ENCODE data around the gene TGFB1.

Gene TGFB1

DNA sequence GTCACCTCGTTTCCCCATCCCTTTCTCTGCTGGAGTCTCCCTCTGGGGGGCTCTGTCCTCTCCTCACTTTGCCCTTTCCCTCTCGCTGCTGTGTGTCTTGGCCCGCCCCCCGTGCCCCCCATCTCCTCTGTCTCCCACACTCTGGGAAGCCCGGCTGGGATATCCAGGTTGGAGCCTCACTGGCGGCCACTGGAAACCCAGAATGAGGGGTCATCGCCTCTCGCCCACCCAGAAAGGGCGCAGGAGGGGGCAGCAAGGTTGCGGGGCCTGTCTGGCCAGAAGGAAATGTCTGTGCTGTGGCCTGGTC lies 28.1 kb downstream of the TGFB1 start:
- Histone ChIP-seq H3K36me3 (ENCODE audit: insufficient read depth, low read length) (no peaks in the 10 kb centered on the region), H3K9me3 (ENCODE audit: control insufficient read depth, insufficient read depth, low read length) (no peaks in the 10 kb centered on the region), H3K4me1 (ENCODE audit: insufficient read depth, low read length) (peaks cover 58% of the 10 kb centered on the region), H3K9ac (ENCODE audit: low read depth, low read length) (peak overlapping the region; percentile 44; the same call in 1 of the 2 replicates)

GRCh38 chr19:41324921-41325639 lies 28.6 kb downstream of the TGFB1 start:
- Histone ChIP-seq H3K9me3 (ENCODE audit: control insufficient read depth, insufficient read depth, low read length) (no peaks in the 10 kb centered on the region), H3K4me1 (ENCODE audit: insufficient read depth, low read length) (peaks cover 58% of the 10 kb centered on the region), H3K36me3 (ENCODE audit: insufficient read depth, low read length) (no peaks in the 10 kb centered on the region), H3K9ac (ENCODE audit: low read depth, low read length) (peak overlapping the region; percentile 44)

- no peaks in the 10 kb centered on the region for H3K9me3 ChIP-seq (ENCODE audit: control insufficient read depth, insufficient read depth, low read length)
- H3K9ac ChIP-seq (ENCODE audit: low read depth, low read length): peak overlapping the region; percentile 44
- peaks cover 58% of the 10 kb centered on the region for H3K4me1 ChIP-seq (ENCODE audit: insufficient read depth, low read length)
- H3K36me3 ChIP-seq (ENCODE audit: insufficient read depth, low read length): no peaks in the 10 kb centered on the region
Observed at GRCh38 chr19:41324231-41324702, 29.5 kb downstream of the TGFB1 start.

DNA sequence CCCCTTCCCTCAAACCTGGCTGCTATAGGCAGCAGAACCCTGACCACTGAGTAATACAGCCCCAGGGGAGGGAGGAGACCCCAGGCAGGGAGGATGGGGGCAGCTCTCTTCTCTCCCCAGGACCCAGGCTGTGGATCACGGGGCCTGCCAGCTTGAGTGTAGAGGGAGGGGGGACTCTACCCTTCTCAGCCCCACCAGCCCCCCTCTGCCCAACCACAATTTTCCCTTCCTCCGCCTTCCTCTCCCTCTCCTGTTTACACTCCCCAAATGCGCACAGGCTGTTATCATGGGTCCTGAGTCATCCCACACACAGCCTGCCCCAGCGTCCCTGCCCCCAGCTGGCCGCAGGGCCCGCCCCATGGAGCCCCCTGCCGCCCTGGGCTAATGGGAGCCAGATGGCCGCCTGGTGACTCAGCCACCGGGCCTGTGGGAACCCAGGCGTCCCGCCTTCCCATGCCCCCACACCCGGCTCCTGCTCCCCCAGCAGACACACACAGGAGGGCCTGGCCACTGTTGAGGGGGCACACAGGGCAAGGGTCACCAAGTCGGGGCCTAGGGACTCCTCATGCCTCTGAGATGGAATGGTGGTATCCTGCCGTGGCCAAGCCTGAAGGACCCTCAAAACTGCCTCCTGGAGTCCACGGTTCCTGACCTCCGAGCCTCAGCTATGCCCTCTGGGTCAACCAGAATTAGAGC lies 30.1 kb downstream of the TGFB1 start:
- H3K9ac ChIP-seq (ENCODE audit: low read depth, low read length): no peak overlapping the region
- no peaks in the 10 kb centered on the region for H3K36me3 ChIP-seq (ENCODE audit: insufficient read depth, low read length)

DNA sequence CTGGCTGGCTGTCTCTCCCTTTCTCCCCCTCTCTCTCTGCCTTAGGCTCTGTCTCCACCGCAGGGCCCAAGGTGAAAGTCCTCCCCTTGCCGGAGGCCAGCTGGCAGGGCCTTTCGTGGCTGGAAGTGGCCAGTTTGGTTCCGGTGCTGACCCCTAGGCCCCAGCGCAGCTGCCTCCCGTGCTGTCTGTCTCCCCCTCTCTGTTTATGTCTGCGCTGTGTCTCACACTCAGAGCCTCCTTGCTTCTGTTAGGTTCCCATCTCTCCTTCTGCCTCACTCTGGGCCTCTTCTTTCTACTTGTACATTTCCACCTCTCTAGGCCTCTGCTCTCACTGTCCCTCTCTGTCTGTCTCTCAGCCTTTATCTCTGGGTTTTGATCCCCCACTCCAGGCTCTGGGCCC lies 30.7 kb downstream of the TGFB1 start:
- H3K36me3 ChIP-seq (ENCODE audit: insufficient read depth, low read length): no peaks in the 10 kb centered on the region
- no peaks in the 10 kb centered on the region for H3K9me3 ChIP-seq (ENCODE audit: control insufficient read depth, insufficient read depth, low read length)
- no peak overlapping the region for H3K9ac ChIP-seq (ENCODE audit: low read depth, low read length)
- peaks cover 50% of the 10 kb centered on the region for H3K4me1 ChIP-seq (ENCODE audit: insufficient read depth, low read length)

More for the DNA sequence above, 30.1 kb downstream of the TGFB1 start:
- no peaks in the 10 kb centered on the region for H3K9me3 ChIP-seq (ENCODE audit: control insufficient read depth, insufficient read depth, low read length)
- H3K4me1 ChIP-seq (ENCODE audit: insufficient read depth, low read length): peaks cover 55% of the 10 kb centered on the region

- H3K9ac ChIP-seq (ENCODE audit: low read depth, low read length): no peak overlapping the region
- H3K4me1 ChIP-seq (ENCODE audit: insufficient read depth, low read length): peaks cover 47% of the 10 kb centered on the region
- H3K9me3 ChIP-seq (ENCODE audit: control insufficient read depth, insufficient read depth, low read length): no peaks in the 10 kb centered on the region
- no peaks in the 10 kb centered on the region for H3K36me3 ChIP-seq (ENCODE audit: insufficient read depth, low read length)
Observed at GRCh38 chr19:41322451-41322850, 31.3 kb downstream of the TGFB1 start.

GRCh38 chr19:41321600-41322270 lies 32.0 kb downstream of the TGFB1 start:
- Histone ChIP-seq H3K4me1 (ENCODE audit: insufficient read depth, low read length) (peaks cover 41% of the 10 kb centered on the region), H3K36me3 (ENCODE audit: insufficient read depth, low read length) (peaks cover 7% of the 10 kb centered on the region), H3K9ac (ENCODE audit: low read depth, low read length) (no peak overlapping the region), H3K9me3 (ENCODE audit: control insufficient read depth, insufficient read depth, low read length) (no peaks in the 10 kb centered on the region)

GRCh38 chr19:41321204-41321599 lies 32.5 kb downstream of the TGFB1 start:
- peaks cover 38% of the 10 kb centered on the region for H3K4me1 ChIP-seq (ENCODE audit: insufficient read depth, low read length)

DNA sequence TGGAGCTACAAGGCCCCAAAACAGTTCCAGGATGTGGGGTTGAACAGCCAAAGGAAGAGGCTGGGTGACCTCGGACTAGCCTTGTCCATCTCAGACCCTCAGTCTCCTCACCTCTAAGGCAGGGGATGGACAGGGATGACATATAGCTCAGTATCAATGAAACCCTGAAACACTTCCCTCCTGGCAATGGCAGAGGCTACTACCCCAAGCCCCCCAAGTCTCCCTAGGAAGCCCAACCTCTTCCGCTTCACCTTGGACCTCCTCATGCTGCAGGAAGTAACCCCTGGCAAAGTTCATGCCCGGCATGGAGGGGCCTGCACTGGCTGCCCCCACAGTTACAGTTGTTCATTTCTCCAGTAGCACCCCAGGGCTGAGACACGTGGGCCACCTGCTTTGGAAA lies 33.2 kb downstream of the TGFB1 start:
- H3K9me3 ChIP-seq (ENCODE audit: control insufficient read depth, insufficient read depth, low read length): no peaks in the 10 kb centered on the region
- H3K36me3 ChIP-seq (ENCODE audit: insufficient read depth, low read length): peaks cover 7% of the 10 kb centered on the region
- H3K9ac ChIP-seq (ENCODE audit: low read depth, low read length): no peak overlapping the region
- peaks cover 35% of the 10 kb centered on the region for H3K4me1 ChIP-seq (ENCODE audit: insufficient read depth, low read length)

More at GRCh38 chr19:41321204-41321599, 32.5 kb downstream of the TGFB1 start:
- no peaks in the 10 kb centered on the region for H3K9me3 ChIP-seq (ENCODE audit: control insufficient read depth, insufficient read depth, low read length)
- no peak overlapping the region for H3K9ac ChIP-seq (ENCODE audit: low read depth, low read length)
- peaks cover 7% of the 10 kb centered on the region for H3K36me3 ChIP-seq (ENCODE audit: insufficient read depth, low read length)

GRCh38 chr19:41320185-41320518 lies 33.6 kb downstream of the TGFB1 start:
- peaks cover 7% of the 10 kb centered on the region for H3K36me3 ChIP-seq (ENCODE audit: insufficient read depth, low read length)
- no peak overlapping the region for H3K9ac ChIP-seq (ENCODE audit: low read depth, low read length)
- H3K4me1 ChIP-seq (ENCODE audit: insufficient read depth, low read length): peaks cover 35% of the 10 kb centered on the region
- no peaks in the 10 kb centered on the region for H3K9me3 ChIP-seq (ENCODE audit: control insufficient read depth, insufficient read depth, low read length)

DNA sequence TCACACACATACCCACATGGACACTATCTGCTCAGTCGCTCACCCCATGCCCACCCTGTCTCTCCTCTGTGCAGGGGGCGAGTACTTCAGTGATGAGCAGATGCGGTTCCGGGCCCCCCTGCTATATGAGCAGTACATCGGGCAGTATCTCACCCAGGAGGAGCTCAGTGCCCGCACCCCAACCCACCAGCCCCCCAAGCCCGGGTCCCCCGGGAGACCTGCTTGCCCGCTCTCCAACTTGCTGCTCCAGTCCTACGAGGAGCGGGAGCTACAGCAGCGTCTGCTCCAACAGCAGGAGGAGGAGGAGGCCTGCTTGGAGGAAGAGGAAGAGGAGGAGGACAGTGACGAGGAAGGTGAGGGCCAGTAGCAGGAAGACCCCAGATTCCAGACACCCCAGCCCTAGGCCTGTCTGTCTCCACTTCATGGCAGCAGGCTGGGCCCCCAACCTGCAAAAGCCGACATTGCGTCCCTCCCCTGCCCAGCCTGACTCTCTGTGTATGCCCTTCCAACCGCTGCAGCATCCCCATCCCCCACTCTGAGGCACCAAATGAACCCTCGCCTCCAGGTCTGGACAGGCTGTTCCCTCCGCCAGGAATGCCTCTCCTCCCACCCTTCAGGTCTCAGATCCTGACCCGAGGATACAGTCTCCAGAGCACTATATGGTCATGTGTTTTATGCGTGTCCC lies 34.1 kb downstream of the TGFB1 start:
- Histone ChIP-seq H3K9ac (ENCODE audit: low read depth, low read length) (no peak overlapping the region), H3K36me3 (ENCODE audit: insufficient read depth, low read length) (peaks cover 7% of the 10 kb centered on the region), H3K9me3 (ENCODE audit: control insufficient read depth, insufficient read depth, low read length) (no peaks in the 10 kb centered on the region), H3K4me1 (ENCODE audit: insufficient read depth, low read length) (peaks cover 33% of the 10 kb centered on the region)

GRCh38 chr19:41318696-41319499 lies 34.8 kb downstream of the TGFB1 start:
- peaks cover 7% of the 10 kb centered on the region for H3K36me3 ChIP-seq (ENCODE audit: insufficient read depth, low read length)
- no peak overlapping the region for H3K9ac ChIP-seq (ENCODE audit: low read depth, low read length)
- no peaks in the 10 kb centered on the region for H3K9me3 ChIP-seq (ENCODE audit: control insufficient read depth, insufficient read depth, low read length)
- peaks cover 26% of the 10 kb centered on the region for H3K4me1 ChIP-seq (ENCODE audit: insufficient read depth, low read length)

DNA sequence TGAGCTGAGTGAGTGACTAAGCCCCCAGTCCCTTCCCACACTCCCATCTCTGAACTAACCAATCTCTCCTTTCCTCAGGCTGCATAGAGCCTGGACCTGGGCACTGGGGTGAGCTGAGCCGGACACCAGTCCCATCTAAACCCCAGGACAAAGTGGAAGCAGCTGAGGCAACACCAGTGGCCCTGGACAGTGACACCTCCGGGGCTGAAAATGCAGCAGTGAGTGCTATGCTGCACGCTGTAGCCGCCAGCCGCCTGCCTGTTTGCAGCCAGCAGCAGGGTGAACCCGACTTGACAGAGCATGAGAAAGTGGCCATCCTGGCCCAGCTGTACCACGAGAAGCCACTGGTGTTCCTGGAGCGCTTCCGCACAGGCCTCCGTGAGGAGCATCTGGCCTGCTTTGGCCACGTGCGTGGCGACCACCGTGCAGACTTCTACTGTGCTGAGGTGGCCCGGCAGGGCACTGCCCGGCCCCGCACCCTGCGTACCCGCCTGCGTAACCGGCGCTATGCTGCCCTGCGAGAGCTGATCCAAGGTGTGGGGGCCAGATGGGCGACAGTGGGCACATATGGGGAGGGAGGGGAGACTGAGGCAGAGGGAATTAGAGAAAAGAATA lies 37.3 kb downstream of the TGFB1 start:
- Histone ChIP-seq H3K9me3 (ENCODE audit: control insufficient read depth, insufficient read depth, low read length) (no peaks in the 10 kb centered on the region), H3K9ac (ENCODE audit: low read depth, low read length) (no peak overlapping the region), H3K36me3 (ENCODE audit: insufficient read depth, low read length) (peaks cover 10% of the 10 kb centered on the region), H3K4me1 (ENCODE audit: insufficient read depth, low read length) (peaks cover 3% of the 10 kb centered on the region; the same call in 1 of the 2 replicates)
